ENCODE data around the gene NPRL2. TPM values are rescaled to one million over a fixed set of nuclear protein-coding genes. Genes with fewer than 3 reads are reported as not detected.

Gene NPRL2
- total and polyA plus RNA-seq, 2 donors (not counting 3 experiments of a cell fraction or from before 2014, with no cell fraction given): 13.4 to 30.6 TPM

DNA sequence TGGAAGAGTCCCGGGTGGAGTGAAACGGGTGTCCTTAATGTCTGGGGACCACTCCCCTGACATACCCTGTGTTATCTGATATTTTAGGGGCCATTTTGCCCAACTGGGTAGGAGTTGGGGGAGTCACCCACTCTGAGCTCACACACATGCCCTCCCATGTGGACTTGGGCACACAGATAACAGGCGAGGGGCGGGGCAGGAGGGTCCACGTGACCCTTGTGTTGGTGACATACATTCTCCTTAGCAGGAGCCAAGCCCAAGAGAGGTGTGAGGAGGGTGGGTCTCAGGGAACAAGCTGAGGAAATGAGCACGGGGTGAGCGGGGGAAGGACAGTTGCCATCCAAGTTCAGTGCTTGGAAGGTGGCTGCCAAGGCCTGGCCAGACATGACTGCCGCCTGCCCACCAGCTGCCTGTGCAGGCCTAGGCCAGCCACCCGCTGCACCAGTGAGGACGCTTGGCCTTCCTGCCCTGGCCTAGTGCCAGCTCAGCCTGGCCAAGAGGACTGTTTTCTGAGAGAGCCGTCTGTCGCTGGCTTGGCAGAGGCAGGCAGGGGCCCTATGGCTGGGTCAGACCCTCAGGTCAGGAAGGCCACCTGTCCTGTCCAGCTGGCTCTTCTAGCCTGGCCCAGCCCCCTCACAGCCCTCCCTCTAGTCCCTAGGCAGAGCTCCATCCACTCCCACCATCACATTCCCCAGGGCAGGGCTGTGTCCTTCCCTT, 40.1 kb upstream of the NPRL2 start:
- Histone ChIP-seq H3K79me2 (ENCODE audit: control insufficient read depth, insufficient read depth, low read length) (no peaks in the 10 kb centered on the region), H3K4me2 (ENCODE audit: insufficient read depth, low read length) (no peak overlapping the region), H3K27me3 (ENCODE audit: control insufficient read depth in 2 of 2, insufficient read depth in 2 of 2, low read length in 2 of 2) (no peaks in the 10 kb centered on the region), H3K9me3 (replicated peaks; ENCODE audit: control insufficient read depth, insufficient read depth, low read length) (no peaks in the 10 kb centered on the region), H3K27ac (ENCODE audit: insufficient read depth, low read depth, low read length) (no peak overlapping the region), H3K4me1 (ENCODE audit: control insufficient read depth, extremely low read depth, insufficient read depth, low read length) (no peaks in the 10 kb centered on the region), H3K9ac (replicated peaks; ENCODE audit: extremely low read depth, insufficient read depth, low read length) (no peak overlapping the region), H3K9me1 (replicated peaks; ENCODE audit: control insufficient read depth, extremely low read depth, insufficient read depth, low read length) (no peaks in the 10 kb centered on the region), H3K36me3 (ENCODE audit: control insufficient read depth in 2 of 2, extremely low read depth in 1 of 2, insufficient read depth in 2 of 2, low read length in 2 of 2) (no peaks in the 10 kb centered on the region), H3K4me3 (replicated peaks in 1 of 3; ENCODE audit: insufficient read depth in 1 of 3, low read depth in 1 of 3, low read length in 3 of 3) (no peak overlapping the region), H4K20me1 (replicated peaks; ENCODE audit: control insufficient read depth, extremely low read depth, insufficient read depth, low read length) (no peaks in the 10 kb centered on the region), H2AFZ (ENCODE audit: low read depth, low read length) (no peak overlapping the region)
- BruUV-seq (replicated peaks): no TSS peak
- FAIRE-seq (no peak), DNase-seq (ENCODE audit: low read depth, low spot score) (peak; percentile 40)
- POLR2A ChIA-PET: interaction anchor here (0.6 kb wide), 1 partner anchor 1110 kb away, joined by 7 read pairs; no protein-coding TSS in a partner anchor
- intact Hi-C loops (cut with micrococcal nuclease) (no loop called here), dilution Hi-C loops (cut with MboI; ENCODE audit: extremely low pct_ligation_motif_present, low sequenced_read_pairs) (no loop called here)
- CTCF ChIA-PET: interaction anchor here (1.2 kb wide), 1 partner anchor 43 kb away, joined by 4 read pairs; no protein-coding TSS in a partner anchor
- no peak for TF ChIP-seq FOS (IDR thresholded peaks at IDR 0.05; ENCODE audit: borderline replicate concordance, insufficient read depth, low read length)

DNA sequence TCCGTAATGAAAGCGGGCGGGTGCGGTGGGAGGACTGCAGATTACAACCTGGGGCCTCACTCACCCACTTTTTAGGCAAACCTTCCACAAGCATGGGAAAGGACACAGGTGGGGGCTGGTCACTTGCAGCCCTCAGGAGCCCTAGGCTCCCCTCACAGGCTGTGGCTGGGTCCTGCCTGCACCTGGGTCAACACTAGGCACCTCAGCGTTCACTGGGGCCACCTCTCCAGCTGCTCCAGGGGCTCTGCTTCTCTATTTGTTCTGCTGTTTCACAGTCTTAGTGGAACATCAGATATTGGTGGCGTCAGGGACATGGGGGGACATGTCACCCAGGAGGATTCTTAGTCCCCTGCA, 38.8 kb upstream of the NPRL2 start:
- H4K20me1 ChIP-seq (replicated peaks; ENCODE audit: control insufficient read depth, extremely low read depth, insufficient read depth, low read length): no peaks in the 10 kb centered on the region
- no peak overlapping the region for H3K27ac ChIP-seq (ENCODE audit: insufficient read depth, low read depth, low read length)
- FAIRE-seq (no peak), DNase-seq (ENCODE audit: low read depth, low spot score) (no peak)
- no peaks in the 10 kb centered on the region for H3K4me1 ChIP-seq (ENCODE audit: control insufficient read depth, extremely low read depth, insufficient read depth, low read length)
- POLR2A ChIA-PET: no interaction called here
- intact Hi-C loops (cut with micrococcal nuclease) (no loop called here), dilution Hi-C loops (cut with MboI; ENCODE audit: extremely low pct_ligation_motif_present, low sequenced_read_pairs) (no loop called here)
- no peak overlapping the region for H3K4me3 ChIP-seq (replicated peaks in 1 of 3; ENCODE audit: insufficient read depth in 1 of 3, low read depth in 1 of 3, low read length in 3 of 3)
- TF ChIP-seq POLR2A (IDR thresholded peaks at IDR 0.05; ENCODE audit: low read depth, low read length) (no peak), MYC (IDR thresholded peaks at IDR 0.05; ENCODE audit: low read depth, low read length) (no peak), JUN (IDR thresholded peaks at IDR 0.05; ENCODE audit: borderline replicate concordance, insufficient read depth, insufficient read length, low read depth) (no peak), FOS (IDR thresholded peaks at IDR 0.05; ENCODE audit: borderline replicate concordance, insufficient read depth, low read length) (no peak)
- TF ChIP-seq, protein P1, sequence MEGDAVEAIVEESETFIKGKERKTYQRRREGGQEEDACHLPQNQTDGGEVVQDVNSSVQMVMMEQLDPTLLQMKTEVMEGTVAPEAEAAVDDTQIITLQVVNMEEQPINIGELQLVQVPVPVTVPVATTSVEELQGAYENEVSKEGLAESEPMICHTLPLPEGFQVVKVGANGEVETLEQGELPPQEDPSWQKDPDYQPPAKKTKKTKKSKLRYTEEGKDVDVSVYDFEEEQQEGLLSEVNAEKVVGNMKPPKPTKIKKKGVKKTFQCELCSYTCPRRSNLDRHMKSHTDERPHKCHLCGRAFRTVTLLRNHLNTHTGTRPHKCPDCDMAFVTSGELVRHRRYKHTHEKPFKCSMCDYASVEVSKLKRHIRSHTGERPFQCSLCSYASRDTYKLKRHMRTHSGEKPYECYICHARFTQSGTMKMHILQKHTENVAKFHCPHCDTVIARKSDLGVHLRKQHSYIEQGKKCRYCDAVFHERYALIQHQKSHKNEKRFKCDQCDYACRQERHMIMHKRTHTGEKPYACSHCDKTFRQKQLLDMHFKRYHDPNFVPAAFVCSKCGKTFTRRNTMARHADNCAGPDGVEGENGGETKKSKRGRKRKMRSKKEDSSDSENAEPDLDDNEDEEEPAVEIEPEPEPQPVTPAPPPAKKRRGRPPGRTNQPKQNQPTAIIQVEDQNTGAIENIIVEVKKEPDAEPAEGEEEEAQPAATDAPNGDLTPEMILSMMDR (IDR thresholded peaks at IDR 0.05; ENCODE audit: extremely low read depth in 1 of 2, insufficient read depth in 1 of 2, low read depth in 1 of 2, low read length in 2 of 2): no peak
- H3K4me2 ChIP-seq (ENCODE audit: insufficient read depth, low read length): no peak overlapping the region
- no peak overlapping the region for H3K9ac ChIP-seq (replicated peaks; ENCODE audit: extremely low read depth, insufficient read depth, low read length)
- BruUV-seq (replicated peaks): no TSS peak
- CTCF ChIA-PET: no interaction called here
- no peak overlapping the region for H2AFZ ChIP-seq (ENCODE audit: low read depth, low read length)
- no peaks in the 10 kb centered on the region for H3K9me1 ChIP-seq (replicated peaks; ENCODE audit: control insufficient read depth, extremely low read depth, insufficient read depth, low read length)
- no peaks in the 10 kb centered on the region for H3K27me3 ChIP-seq (ENCODE audit: control insufficient read depth in 2 of 2, insufficient read depth in 2 of 2, low read length in 2 of 2)
- no peaks in the 10 kb centered on the region for H3K36me3 ChIP-seq (ENCODE audit: control insufficient read depth in 2 of 2, extremely low read depth in 1 of 2, insufficient read depth in 2 of 2, low read length in 2 of 2)
- no peaks in the 10 kb centered on the region for H3K79me2 ChIP-seq (ENCODE audit: control insufficient read depth, insufficient read depth, low read length)
- no peaks in the 10 kb centered on the region for H3K9me3 ChIP-seq (replicated peaks; ENCODE audit: control insufficient read depth, insufficient read depth, low read length)
